GM12874 (cell line): ENCODE results near the gene THRA.

ENCODE experiments used
- TF ChIP-seq, protein P1 (sequence below): IDR thresholded peaks from 2 replicates; pipeline ENCODE4 v1.5.1; 2011; ENCODE audit warnings: low read depth, mild to moderate bottlenecking, control low read depth, low read length, moderate library complexity; ENCODE audit not compliant: insufficient read depth

The THRA gene

DNA sequence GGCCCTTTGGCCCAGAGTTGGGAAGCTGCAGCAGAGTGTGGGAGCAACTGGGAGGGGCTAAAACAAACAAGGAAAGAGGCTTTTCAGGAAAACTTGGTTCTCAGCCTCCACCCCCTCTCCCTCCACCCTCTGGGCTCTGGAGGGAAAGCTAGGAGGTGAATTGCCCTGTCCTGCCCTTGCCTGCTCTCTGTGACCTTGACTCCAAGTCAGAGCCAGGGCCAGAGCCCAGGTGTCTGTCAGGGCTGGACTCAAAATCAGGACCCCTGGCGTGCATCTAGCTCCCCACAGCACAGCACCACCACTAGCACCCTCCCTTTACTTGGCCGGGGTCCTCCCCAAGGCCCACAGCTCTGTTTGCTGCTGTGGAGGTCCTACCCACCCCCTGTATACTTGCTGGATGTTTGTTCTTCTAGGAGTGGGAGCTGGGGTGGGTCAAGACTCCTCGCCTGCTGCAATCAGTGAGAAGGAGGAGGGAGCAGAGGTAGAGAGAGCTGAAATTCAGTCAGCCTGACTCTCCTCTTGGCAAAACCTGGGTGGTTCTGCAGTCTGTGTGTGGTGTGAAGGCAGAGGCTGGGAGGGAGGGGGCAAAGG is 40.4 kb downstream of the THRA start:
- TF ChIP-seq, protein P1, sequence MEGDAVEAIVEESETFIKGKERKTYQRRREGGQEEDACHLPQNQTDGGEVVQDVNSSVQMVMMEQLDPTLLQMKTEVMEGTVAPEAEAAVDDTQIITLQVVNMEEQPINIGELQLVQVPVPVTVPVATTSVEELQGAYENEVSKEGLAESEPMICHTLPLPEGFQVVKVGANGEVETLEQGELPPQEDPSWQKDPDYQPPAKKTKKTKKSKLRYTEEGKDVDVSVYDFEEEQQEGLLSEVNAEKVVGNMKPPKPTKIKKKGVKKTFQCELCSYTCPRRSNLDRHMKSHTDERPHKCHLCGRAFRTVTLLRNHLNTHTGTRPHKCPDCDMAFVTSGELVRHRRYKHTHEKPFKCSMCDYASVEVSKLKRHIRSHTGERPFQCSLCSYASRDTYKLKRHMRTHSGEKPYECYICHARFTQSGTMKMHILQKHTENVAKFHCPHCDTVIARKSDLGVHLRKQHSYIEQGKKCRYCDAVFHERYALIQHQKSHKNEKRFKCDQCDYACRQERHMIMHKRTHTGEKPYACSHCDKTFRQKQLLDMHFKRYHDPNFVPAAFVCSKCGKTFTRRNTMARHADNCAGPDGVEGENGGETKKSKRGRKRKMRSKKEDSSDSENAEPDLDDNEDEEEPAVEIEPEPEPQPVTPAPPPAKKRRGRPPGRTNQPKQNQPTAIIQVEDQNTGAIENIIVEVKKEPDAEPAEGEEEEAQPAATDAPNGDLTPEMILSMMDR = no peak

GRCh38 chr17:40103688-40104087 is 40.9 kb downstream of the THRA start:
- TF ChIP-seq, protein P1 = no peak

GRCh38 chr17:40104594-40105486 is 42.1 kb downstream of the THRA start:
- TF ChIP-seq, protein P1 = no peak

- TF ChIP-seq, protein P1 = no peak
Observed at GRCh38 chr17:40105861-40106759, 43.3 kb downstream of the THRA start.

- TF ChIP-seq, protein P1 = no peak
Observed at GRCh38 chr17:40106760-40107521, 44.2 kb downstream of the THRA start.

DNA sequence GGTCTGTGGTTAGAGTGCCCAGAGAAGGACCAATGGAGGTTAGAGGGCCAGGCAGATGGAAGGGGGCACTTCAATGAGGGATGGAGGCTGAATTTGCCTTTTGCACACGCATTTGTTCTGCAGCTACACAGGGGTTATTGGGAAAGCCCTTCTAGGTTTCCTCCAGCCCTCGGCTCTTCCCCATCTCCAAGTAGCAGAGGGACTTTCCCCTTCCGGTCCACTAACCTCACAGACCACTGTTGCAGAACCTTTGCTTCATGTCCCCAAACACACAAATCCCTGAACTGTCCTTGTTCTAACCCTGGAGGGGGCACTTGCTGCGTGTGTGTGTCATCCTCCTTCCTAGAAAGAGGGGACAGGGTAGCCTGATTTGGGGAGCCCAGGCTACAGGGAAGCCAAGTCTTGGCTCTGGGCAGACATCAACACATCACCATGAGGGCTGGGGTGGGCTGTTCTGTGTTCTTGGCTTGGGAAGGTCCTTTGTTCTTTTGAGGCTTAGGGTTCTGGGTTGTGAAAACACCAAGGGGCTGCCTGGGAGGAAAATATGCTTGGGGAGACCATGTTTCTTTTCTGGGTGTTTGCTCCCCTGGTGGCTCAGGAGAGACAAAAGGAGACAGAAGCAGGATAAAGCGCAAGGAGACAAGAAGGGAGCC is 44.9 kb downstream of the THRA start:
- TF ChIP-seq, protein P1 = no peak
